ENCODE measurements around the gene MRPS27. TPM values are rescaled to one million over a fixed set of nuclear protein-coding genes. Genes with fewer than 3 reads are reported as not detected.
"Not testable (repeated sequence)": the region's sequence is repeated elsewhere in the genome, so short reads cannot be mapped to it uniquely, and the experiment has no call there.

MRPS27 gene
- total RNA-seq, 1 donor from 2014 or later, result 28.2 TPM

DNA sequence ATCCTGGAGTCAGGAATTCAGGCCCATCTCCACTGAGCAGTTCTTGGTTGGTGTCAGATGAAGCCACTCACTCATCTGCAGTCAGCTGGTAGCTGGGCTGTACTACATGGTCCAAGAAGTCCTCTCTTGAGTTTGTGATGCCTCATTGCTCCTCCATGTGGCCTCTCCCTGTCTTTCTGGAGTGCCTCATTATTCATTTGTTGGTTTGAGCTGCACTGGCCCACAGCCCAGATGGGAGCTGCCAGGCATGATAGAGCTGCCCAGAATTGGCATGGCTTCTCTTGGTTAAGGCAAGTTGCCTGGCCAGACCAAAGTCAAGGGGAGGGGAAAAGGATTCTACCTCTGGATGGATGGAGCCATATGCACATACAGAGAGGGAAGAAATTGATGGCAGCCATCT, 8.1 kb upstream of the MRPS27 start:
- Histone ChIP-seq H3K36me3 (peaks cover 19 to 33% of the 10 kb centered on the region in 2 donors), H3K27ac (no peak overlapping the region), H3K27me3 (no peaks in the 10 kb centered on the region), H3K4me1 (no peaks in the 10 kb centered on the region), H3K9me3 (no peaks in the 10 kb centered on the region), H3K4me3 (no peak overlapping the region)
- intact Hi-C loops (cut with DNase I), result no loop called here
- no peak for DNase-seq (ENCODE audit: low spot score in 2 of 2)
- TF ChIP-seq, protein P1, sequence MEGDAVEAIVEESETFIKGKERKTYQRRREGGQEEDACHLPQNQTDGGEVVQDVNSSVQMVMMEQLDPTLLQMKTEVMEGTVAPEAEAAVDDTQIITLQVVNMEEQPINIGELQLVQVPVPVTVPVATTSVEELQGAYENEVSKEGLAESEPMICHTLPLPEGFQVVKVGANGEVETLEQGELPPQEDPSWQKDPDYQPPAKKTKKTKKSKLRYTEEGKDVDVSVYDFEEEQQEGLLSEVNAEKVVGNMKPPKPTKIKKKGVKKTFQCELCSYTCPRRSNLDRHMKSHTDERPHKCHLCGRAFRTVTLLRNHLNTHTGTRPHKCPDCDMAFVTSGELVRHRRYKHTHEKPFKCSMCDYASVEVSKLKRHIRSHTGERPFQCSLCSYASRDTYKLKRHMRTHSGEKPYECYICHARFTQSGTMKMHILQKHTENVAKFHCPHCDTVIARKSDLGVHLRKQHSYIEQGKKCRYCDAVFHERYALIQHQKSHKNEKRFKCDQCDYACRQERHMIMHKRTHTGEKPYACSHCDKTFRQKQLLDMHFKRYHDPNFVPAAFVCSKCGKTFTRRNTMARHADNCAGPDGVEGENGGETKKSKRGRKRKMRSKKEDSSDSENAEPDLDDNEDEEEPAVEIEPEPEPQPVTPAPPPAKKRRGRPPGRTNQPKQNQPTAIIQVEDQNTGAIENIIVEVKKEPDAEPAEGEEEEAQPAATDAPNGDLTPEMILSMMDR (IDR thresholded peaks at IDR 0.05), result no peak

DNA sequence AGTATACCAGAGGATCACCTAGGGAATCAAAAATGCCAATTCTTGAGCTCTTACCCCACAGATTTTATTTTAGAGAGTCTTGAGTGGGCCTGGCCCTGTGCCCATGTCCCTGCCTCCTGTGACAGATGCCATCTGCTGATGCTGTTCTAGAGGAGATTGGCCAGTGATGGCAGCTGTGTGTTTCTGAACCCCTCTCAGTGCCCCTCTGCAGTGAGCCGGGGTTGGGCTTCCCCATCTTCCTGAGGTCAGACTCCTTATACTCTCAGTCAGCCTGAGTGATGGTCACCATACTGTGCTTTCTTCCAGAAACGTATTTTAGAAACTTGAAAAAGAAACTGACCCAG, 6.2 kb upstream of the MRPS27 start:
- Histone ChIP-seq H3K27me3 (no peaks in the 10 kb centered on the region), H3K9me3 (no peaks in the 10 kb centered on the region), H3K36me3 (peaks cover 21 to 27% of the 10 kb centered on the region in 2 donors), H3K4me3 (no peak overlapping the region), H3K27ac (no peak overlapping the region), H3K4me1 (peaks cover 0 to 1% of the 10 kb centered on the region in 2 donors)
- no peak for DNase-seq (ENCODE audit: low spot score in 2 of 2)
- intact Hi-C loops (cut with DNase I), result no loop called here
- TF ChIP-seq, protein P1 (IDR thresholded peaks at IDR 0.05), result no peak

DNA sequence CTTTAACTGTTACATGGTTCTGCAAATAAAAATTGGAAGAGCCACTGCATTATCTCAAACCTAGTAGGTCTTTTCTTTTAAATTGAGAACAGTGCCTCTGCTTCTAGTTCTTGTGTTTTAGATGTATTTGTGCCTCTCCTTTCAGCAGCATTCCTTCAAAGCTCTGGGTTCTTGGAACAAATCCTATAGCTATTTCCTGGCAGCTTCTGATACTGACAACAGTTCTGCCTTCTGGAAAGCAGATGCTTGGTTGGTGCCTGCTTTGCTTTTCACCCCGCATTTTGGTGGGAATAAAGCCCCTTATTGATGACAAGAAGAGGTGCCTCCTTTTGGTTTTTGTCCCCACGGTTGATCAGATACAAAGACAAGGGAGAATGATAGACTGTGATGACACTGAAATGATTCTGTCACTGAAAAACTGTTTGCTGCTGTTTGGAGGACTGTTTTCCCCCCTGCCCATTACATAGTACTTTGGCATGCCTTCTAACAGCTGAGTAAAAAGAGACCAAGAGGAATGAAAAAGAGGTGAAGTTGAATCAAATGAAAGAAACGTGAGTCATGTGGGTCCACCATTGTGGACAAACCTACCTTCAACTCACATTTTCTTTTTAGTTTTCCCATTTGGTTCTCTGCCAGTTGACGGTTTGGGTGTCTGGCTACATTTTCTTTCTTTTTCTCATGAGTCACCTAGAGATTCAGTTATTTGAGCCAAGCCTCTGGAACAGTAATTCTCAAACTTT, 5.7 kb upstream of the MRPS27 start:
- Histone ChIP-seq H3K27me3 (no peaks in the 10 kb centered on the region), H3K4me3 (no peak overlapping the region), H3K27ac (no peak overlapping the region), H3K36me3 (peaks cover 21 to 22% of the 10 kb centered on the region in 2 donors), H3K4me1 (peaks cover 0 to 7% of the 10 kb centered on the region in 2 donors), H3K9me3 (no peaks in the 10 kb centered on the region)
- TF ChIP-seq, protein P1 (IDR thresholded peaks at IDR 0.05), result no peak
- intact Hi-C loops (cut with DNase I), result no loop called here
- no peak for DNase-seq (ENCODE audit: low spot score in 2 of 2)

DNA sequence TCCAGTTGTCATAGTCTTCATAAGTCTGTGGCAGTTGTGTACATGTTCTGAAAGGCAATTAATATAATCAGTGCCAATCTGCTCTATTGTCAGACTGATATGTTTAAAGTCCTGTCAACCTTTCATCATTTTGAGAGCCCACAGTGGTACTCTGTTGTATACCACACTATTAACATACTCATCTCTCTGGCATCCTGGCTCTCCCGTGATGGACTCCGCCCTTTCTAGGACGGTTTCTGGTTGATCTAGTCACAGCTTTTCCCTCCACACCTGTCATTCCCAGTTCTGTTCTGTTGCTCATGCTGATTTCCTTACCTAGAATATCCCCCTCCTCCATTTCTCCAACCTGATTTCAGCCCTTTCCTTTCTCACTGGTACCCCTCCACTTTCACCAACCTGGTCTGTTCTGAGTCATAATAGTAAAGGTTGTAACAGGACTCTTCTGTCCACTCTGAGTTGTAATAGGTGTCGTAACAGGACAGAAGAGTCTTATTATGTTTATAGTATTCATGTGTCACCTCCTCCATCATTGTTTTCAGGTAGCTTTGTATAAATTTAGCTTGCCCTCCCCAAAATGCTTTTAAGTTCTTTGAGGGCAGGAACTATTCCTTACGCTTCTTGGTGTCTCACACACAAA, 4.3 kb upstream of the MRPS27 start:
- Histone ChIP-seq H3K9me3 (no peaks in the 10 kb centered on the region), H3K4me3 (no peak overlapping the region), H3K36me3 (peaks cover 18 to 21% of the 10 kb centered on the region in 2 donors), H3K4me1 (peaks cover 0 to 9% of the 10 kb centered on the region in 2 donors), H3K27me3 (no peaks in the 10 kb centered on the region), H3K27ac (no peak overlapping the region)
- no peak for DNase-seq (ENCODE audit: low spot score in 2 of 2)
- intact Hi-C loops (cut with DNase I), result no loop called here
- TF ChIP-seq, protein P1 (IDR thresholded peaks at IDR 0.05), result no peak

DNA sequence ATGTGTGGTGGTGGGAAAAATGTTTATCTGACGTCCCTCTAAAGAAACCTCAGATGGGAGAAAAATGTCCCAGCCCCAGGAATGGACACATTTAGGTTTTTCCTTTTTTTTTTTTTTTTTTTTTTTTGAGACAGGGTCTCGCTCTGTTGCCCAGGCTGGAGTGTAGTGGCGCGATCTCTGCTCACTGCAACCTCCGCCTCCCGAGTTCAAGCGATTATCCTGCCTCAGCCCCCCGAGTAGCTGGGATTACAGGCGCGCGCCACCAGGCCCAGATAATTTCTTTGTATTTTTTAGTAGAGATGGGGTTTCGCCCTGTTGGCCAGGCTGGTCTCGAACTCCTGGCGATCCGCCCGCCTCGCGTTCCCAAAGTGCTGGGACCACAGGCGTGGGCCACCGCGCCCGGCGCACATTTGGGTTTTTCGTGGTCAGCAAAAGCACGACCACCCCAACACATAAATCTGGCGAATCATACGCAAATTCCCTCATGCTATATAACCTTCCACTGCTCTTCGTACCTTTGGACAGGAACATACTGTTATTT, 535 bp downstream of the MRPS27 start:
- H3K27me3 ChIP-seq; intact Hi-C loops (cut with DNase I); H3K9me3 ChIP-seq; DNase-seq (ENCODE audit: low spot score in 2 of 2): not testable (repeated sequence)
- Histone ChIP-seq H3K27ac (peak overlapping the region; percentile 68 to 71), H3K4me1 (peaks cover 0 to 15% of the 10 kb centered on the region in 2 donors), H3K4me3 (peak overlapping the region; percentile 84 to 86), H3K36me3 (peaks cover 6 to 16% of the 10 kb centered on the region in 2 donors)

DNA sequence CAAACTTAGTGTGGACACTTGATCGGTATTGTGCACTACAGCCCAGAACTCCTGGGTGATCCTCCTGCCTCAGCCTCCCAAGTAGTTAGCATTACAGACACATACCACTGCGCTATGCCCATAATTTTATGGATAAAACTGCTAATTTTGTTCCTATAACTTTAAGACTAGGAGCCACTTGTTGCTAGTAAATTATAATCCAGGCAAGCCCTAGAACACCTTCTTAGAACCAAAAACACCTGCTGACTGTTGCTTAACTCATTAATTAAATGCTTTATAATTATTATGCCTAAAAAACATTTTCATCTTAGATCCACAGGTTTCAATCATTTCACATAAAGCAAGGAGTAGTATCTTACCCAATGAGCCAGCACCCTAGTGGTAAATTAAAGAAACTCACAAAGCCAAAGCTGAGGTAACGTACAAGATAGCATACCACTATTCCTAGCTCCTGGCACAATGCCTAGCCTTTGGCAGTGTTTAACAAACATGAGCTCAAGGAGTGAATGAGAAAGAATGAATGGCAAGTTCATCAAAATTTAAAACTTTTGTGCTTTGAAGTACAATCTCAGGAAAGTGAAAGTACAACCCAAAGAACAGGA, 5.4 kb downstream of the MRPS27 start:
- H3K4me3 ChIP-seq, result no peak overlapping the region
- no peaks in the 10 kb centered on the region for H3K27me3 ChIP-seq
- TF ChIP-seq, protein P1 (IDR thresholded peaks at IDR 0.05), result no peak
- no peak for DNase-seq (ENCODE audit: low spot score in 2 of 2)
- H3K27ac ChIP-seq, result no peak overlapping the region
- H3K36me3 ChIP-seq, result peaks cover 13 to 37% of the 10 kb centered on the region in 2 donors
- no peaks in the 10 kb centered on the region for H3K9me3 ChIP-seq
- intact Hi-C loops (cut with DNase I), result no loop called here
- peaks cover 0 to 6% of the 10 kb centered on the region in 2 donors for H3K4me1 ChIP-seq

All from ascending aorta (tissue), 2 donors.